HEK293 (cell line): ENCODE results near the gene CDK10.
A peak's percentile ranks its signal among the peaks of the same experiment; 100 is the strongest.

ENCODE experiments used
- MEIS1 ChIP-seq: sonication (generic); formaldehyde crosslinking; IDR thresholded peaks from 2 replicates; pipeline ENCODE4 v1.8.1; 2022; ENCODE audit warnings: missing genetic modification reagents, mild to moderate bottlenecking, borderline replicate concordance
- OSR2 ChIP-seq: fragments of 450-650 bp; formaldehyde crosslinking; IDR thresholded peaks from 2 replicates; pipeline ENCODE4 v1.5.1; 2016; ENCODE audit warnings: missing biosample characterization, missing genetic modification characterization
- PRDM1 ChIP-seq: fragments of 450-650 bp; formaldehyde crosslinking; IDR thresholded peaks from 2 replicates; pipeline ENCODE4; 2016; ENCODE audit warnings: missing biosample characterization, missing genetic modification characterization
- SP3 ChIP-seq: fragments of 450-650 bp; formaldehyde crosslinking; IDR thresholded peaks from 2 replicates; pipeline ENCODE4 v1.5.1; 2016; ENCODE audit warnings: missing biosample characterization, missing genetic modification characterization
- ZBTB17 ChIP-seq: fragments of 450-650 bp; formaldehyde crosslinking; IDR thresholded peaks from 2 replicates; pipeline ENCODE4 v1.5.1; 2016; ENCODE audit warnings: missing biosample characterization, missing genetic modification characterization
- ZBTB20 ChIP-seq: fragments of 450-650 bp; formaldehyde crosslinking; IDR thresholded peaks from 2 replicates; pipeline ENCODE4 v1.5.1; 2016; ENCODE audit warnings: missing biosample characterization, missing genetic modification characterization
- ZFP69B ChIP-seq: fragments of 450-650 bp; formaldehyde crosslinking; IDR thresholded peaks from 2 replicates; pipeline ENCODE4 v1.5.1; 2016; ENCODE audit warnings: missing biosample characterization, missing genetic modification characterization
- ZIC2 ChIP-seq: fragments of 450-650 bp; formaldehyde crosslinking; IDR thresholded peaks from 2 replicates; pipeline ENCODE4 v1.5.1; 2016; ENCODE audit warnings: missing biosample characterization, missing genetic modification characterization
- ZNF132 ChIP-seq: fragments of 450-650 bp; formaldehyde crosslinking; IDR thresholded peaks from 2 replicates; pipeline ENCODE4 v1.5.1; 2017; ENCODE audit warnings: missing biosample characterization, missing genetic modification characterization, borderline replicate concordance
- ZNF16 ChIP-seq: fragments of 450-650 bp; formaldehyde crosslinking; IDR thresholded peaks from 2 replicates; pipeline ENCODE4 v1.5.1; 2016; ENCODE audit warnings: low read depth, missing biosample characterization, missing genetic modification characterization
- ZNF223 ChIP-seq: fragments of 450-650 bp; formaldehyde crosslinking; IDR thresholded peaks from 2 replicates; pipeline ENCODE4 v1.5.1; 2016; ENCODE audit warnings: missing biosample characterization, missing genetic modification characterization
- ZNF335 ChIP-seq: fragments of 450-650 bp; formaldehyde crosslinking; conservative IDR thresholded peaks from 2 replicates; pipeline ENCODE4 v1.5.1; 2016; ENCODE audit warnings: missing biosample characterization, missing genetic modification characterization
- ZNF416 ChIP-seq: fragments of 450-650 bp; formaldehyde crosslinking; IDR thresholded peaks from 2 replicates; pipeline ENCODE4 v1.5.1; 2016; ENCODE audit warnings: missing biosample characterization, missing genetic modification characterization
- ZNF549 ChIP-seq: fragments of 450-650 bp; IDR thresholded peaks from 2 replicates; pipeline ENCODE4 v1.5.1; 2018; ENCODE audit warnings: missing biosample characterization, missing genetic modification characterization, mild to moderate bottlenecking, inconsistent platforms, moderate library complexity
- ZNF626 ChIP-seq: fragments of 450-650 bp; sonication (Bioruptor Pico); formaldehyde crosslinking; IDR thresholded peaks from 2 replicates; pipeline ENCODE4 v1.5.1; 2018; ENCODE audit warnings: missing biosample characterization, missing genetic modification characterization, inconsistent platforms
- ZNF777 ChIP-seq: fragments of 450-650 bp; formaldehyde crosslinking; IDR thresholded peaks from 2 replicates; pipeline ENCODE4 v1.5.1; 2017; ENCODE audit warnings: missing biosample characterization, missing genetic modification characterization, borderline replicate concordance
- ZNF830 ChIP-seq: fragments of 450-650 bp; IDR thresholded peaks from 2 replicates; pipeline ENCODE4 v1.5.0; 2018; ENCODE audit warnings: missing biosample characterization, missing genetic modification characterization, low read depth, mild to moderate bottlenecking, moderate library complexity
- ZSCAN23 ChIP-seq: fragments of 450-650 bp; formaldehyde crosslinking; IDR thresholded peaks from 2 replicates; pipeline ENCODE4 v1.5.1; 2016; ENCODE audit warnings: missing biosample characterization, missing genetic modification characterization
- ZXDB ChIP-seq: fragments of 450-650 bp; formaldehyde crosslinking; IDR thresholded peaks from 2 replicates; pipeline ENCODE4 v1.5.1; 2016; ENCODE audit warnings: missing biosample characterization, missing genetic modification characterization
- TF ChIP-seq, protein P1 (sequence below): fragments of 450-650 bp; formaldehyde crosslinking; IDR thresholded peaks from 2 replicates; pipeline ENCODE4 v1.5.1; 2016; ENCODE audit warnings: missing biosample characterization, missing genetic modification characterization, borderline replicate concordance
- TF ChIP-seq, protein P2 (sequence below): fragments of 450-650 bp; IDR thresholded peaks from 2 replicates; pipeline ENCODE4 v1.5.1; 2018; ENCODE audit warnings: missing biosample characterization, mild to moderate bottlenecking, missing genetic modification characterization
- TF ChIP-seq, protein P3 (sequence below): fragments of 450-650 bp; formaldehyde crosslinking; IDR thresholded peaks from 2 replicates; pipeline ENCODE4 v1.5.1; 2016; ENCODE audit warnings: missing biosample characterization, missing genetic modification characterization
- TF ChIP-seq, protein P4 (sequence below): fragments of 450-650 bp; formaldehyde crosslinking; IDR thresholded peaks from 2 replicates; pipeline ENCODE4 v1.5.1; 2016; ENCODE audit warnings: missing biosample characterization, missing genetic modification characterization, low read depth
- TF ChIP-seq, protein P5 (sequence below): fragments of 450-650 bp; formaldehyde crosslinking; IDR thresholded peaks from 2 replicates; pipeline ENCODE4 v1.5.1; 2016; ENCODE audit warnings: missing biosample characterization, missing genetic modification characterization

CDK10 gene

DNA sequence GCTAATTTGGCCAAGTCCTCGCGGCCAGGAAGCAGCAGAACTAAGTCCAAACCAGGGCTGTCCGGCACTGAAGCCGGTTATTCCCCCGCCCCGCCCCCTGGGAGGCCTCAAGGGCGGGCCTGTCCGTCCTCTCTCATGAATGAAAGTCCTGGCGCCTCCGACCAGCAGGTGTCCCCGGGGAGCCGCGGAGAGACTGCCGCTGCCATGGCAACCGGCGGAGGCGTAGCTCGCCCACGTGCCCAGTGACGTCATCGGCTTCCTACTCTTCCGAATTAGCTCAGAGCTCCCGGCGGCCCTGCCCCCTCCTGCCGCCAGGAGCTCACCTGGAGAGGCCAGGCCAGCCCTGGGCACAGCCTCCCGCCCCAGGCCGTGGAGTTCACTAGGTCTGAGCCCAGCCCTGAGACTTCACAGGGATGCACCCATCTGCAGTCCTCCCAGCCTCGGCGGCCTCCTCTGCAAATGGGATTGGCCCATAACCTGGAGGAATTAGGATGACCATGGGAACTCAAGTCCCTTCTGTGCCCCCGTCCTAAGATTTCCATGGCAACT lies 13.7 kb downstream of the CDK10 start (continued):
- TF ChIP-seq OSR2 = peak; percentile 96
- TF ChIP-seq, protein P1, sequence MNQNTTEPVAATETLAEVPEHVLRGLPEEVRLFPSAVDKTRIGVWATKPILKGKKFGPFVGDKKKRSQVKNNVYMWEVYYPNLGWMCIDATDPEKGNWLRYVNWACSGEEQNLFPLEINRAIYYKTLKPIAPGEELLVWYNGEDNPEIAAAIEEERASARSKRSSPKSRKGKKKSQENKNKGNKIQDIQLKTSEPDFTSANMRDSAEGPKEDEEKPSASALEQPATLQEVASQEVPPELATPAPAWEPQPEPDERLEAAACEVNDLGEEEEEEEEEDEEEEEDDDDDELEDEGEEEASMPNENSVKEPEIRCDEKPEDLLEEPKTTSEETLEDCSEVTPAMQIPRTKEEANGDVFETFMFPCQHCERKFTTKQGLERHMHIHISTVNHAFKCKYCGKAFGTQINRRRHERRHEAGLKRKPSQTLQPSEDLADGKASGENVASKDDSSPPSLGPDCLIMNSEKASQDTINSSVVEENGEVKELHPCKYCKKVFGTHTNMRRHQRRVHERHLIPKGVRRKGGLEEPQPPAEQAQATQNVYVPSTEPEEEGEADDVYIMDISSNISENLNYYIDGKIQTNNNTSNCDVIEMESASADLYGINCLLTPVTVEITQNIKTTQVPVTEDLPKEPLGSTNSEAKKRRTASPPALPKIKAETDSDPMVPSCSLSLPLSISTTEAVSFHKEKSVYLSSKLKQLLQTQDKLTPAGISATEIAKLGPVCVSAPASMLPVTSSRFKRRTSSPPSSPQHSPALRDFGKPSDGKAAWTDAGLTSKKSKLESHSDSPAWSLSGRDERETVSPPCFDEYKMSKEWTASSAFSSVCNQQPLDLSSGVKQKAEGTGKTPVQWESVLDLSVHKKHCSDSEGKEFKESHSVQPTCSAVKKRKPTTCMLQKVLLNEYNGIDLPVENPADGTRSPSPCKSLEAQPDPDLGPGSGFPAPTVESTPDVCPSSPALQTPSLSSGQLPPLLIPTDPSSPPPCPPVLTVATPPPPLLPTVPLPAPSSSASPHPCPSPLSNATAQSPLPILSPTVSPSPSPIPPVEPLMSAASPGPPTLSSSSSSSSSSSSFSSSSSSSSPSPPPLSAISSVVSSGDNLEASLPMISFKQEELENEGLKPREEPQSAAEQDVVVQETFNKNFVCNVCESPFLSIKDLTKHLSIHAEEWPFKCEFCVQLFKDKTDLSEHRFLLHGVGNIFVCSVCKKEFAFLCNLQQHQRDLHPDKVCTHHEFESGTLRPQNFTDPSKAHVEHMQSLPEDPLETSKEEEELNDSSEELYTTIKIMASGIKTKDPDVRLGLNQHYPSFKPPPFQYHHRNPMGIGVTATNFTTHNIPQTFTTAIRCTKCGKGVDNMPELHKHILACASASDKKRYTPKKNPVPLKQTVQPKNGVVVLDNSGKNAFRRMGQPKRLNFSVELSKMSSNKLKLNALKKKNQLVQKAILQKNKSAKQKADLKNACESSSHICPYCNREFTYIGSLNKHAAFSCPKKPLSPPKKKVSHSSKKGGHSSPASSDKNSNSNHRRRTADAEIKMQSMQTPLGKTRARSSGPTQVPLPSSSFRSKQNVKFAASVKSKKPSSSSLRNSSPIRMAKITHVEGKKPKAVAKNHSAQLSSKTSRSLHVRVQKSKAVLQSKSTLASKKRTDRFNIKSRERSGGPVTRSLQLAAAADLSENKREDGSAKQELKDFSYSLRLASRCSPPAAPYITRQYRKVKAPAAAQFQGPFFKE (tag by site-specific recombination) = no peak
- no peak for TF ChIP-seq ZNF830 (tag by site-specific recombination)
- TF ChIP-seq ZNF223 (tag by site-specific recombination) = no peak
- TF ChIP-seq, protein P2, sequence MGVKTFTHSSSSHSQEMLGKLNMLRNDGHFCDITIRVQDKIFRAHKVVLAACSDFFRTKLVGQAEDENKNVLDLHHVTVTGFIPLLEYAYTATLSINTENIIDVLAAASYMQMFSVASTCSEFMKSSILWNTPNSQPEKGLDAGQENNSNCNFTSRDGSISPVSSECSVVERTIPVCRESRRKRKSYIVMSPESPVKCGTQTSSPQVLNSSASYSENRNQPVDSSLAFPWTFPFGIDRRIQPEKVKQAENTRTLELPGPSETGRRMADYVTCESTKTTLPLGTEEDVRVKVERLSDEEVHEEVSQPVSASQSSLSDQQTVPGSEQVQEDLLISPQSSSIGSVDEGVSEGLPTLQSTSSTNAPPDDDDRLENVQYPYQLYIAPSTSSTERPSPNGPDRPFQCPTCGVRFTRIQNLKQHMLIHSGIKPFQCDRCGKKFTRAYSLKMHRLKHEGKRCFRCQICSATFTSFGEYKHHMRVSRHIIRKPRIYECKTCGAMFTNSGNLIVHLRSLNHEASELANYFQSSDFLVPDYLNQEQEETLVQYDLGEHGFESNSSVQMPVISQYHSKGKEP (tag by site-specific recombination) = no peak
- TF ChIP-seq ZNF16 (tag by site-specific recombination) = no peak
- no peak for TF ChIP-seq ZNF549 (tag by site-specific recombination)
- TF ChIP-seq ZNF416 = no peak
- TF ChIP-seq ZNF777 (tag by site-specific recombination) = no peak
- peak; percentile 86 for TF ChIP-seq ZXDB (tag by site-specific recombination)
- TF ChIP-seq, protein P3, sequence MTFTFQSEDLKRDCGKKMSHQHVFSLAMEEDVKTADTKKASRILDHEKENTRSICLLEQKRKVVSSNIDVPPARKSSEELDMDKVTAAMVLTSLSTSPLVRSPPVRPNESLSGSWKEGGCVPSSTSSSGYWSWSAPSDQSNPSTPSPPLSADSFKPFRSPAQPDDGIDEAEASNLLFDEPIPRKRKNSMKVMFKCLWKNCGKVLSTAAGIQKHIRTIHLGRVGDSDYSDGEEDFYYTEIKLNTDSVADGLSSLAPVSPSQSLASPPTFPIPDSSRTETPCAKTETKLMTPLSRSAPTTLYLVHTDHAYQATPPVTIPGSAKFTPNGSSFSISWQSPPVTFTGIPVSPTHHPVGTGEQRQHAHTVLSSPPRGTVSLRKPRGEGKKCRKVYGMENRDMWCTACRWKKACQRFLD (tag by site-specific recombination) = no peak
- no peak for TF ChIP-seq MEIS1 (CRISPR knock-in tag)
- peak; percentile 86 for TF ChIP-seq SP3 (tag by site-specific recombination)
- TF ChIP-seq, protein P4, sequence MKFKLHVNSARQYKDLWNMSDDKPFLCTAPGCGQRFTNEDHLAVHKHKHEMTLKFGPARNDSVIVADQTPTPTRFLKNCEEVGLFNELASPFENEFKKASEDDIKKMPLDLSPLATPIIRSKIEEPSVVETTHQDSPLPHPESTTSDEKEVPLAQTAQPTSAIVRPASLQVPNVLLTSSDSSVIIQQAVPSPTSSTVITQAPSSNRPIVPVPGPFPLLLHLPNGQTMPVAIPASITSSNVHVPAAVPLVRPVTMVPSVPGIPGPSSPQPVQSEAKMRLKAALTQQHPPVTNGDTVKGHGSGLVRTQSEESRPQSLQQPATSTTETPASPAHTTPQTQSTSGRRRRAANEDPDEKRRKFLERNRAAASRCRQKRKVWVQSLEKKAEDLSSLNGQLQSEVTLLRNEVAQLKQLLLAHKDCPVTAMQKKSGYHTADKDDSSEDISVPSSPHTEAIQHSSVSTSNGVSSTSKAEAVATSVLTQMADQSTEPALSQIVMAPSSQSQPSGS (tag by site-specific recombination) = peak; percentile 100
- TF ChIP-seq ZIC2 (tag by site-specific recombination) = peak; percentile 71
- TF ChIP-seq ZBTB17 = peak; percentile 64; the same call in 1 of the 2 replicates
- TF ChIP-seq, protein P5, sequence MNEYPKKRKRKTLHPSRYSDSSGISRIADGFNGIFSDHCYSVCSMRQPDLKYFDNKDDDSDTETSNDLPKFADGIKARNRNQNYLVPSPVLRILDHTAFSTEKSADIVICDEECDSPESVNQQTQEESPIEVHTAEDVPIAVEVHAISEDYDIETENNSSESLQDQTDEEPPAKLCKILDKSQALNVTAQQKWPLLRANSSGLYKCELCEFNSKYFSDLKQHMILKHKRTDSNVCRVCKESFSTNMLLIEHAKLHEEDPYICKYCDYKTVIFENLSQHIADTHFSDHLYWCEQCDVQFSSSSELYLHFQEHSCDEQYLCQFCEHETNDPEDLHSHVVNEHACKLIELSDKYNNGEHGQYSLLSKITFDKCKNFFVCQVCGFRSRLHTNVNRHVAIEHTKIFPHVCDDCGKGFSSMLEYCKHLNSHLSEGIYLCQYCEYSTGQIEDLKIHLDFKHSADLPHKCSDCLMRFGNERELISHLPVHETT (tag by site-specific recombination) = peak; percentile 56; the same call in 1 of the 2 replicates
- no peak for TF ChIP-seq ZSCAN23 (tag by site-specific recombination)
- TF ChIP-seq ZBTB20 (tag by site-specific recombination) = no peak
- TF ChIP-seq ZNF626 (tag by site-specific recombination) = no peak
- TF ChIP-seq ZFP69B (tag by site-specific recombination) = no peak
- TF ChIP-seq ZNF132 = no peak
- TF ChIP-seq ZNF335 (tag by site-specific recombination) = peak; percentile 47
- peak; percentile 82 for TF ChIP-seq PRDM1 (tag by site-specific recombination)
